T-helper 2 cell (primary cell): ENCODE data around the gene AP2B1.

Source experiments
- DNase-seq, 5 experiments: peaks; one replicate each; pipeline versions ENCODE4 v3.0.0 to v3.0.0-alpha.2; 2012 to 2022

Gene AP2B1

GRCh38 chr17:35641032-35641431, 53.9 kb downstream of the AP2B1 start:
- DNase-seq: no peak

GRCh38 chr17:35645923-35646322, 58.8 kb downstream of the AP2B1 start:
- DNase-seq: no peak

- DNase-seq: no peak
Measured at GRCh38 chr17:35651467-35651866, 64.3 kb downstream of the AP2B1 start.

GRCh38 chr17:35653619-35654361, 66.7 kb downstream of the AP2B1 start:
- DNase-seq: no peak

GRCh38 chr17:35655303-35655702, 68.2 kb downstream of the AP2B1 start:
- no peak for DNase-seq

- DNase-seq: no peak
Measured at GRCh38 chr17:35660902-35661301, 73.8 kb downstream of the AP2B1 start.

- DNase-seq: no peak
Measured at GRCh38 chr17:35664685-35665084, 77.6 kb downstream of the AP2B1 start.

- DNase-seq: no peak
Measured at GRCh38 chr17:35665662-35666061, 78.5 kb downstream of the AP2B1 start.

- DNase-seq: no peak
Measured at GRCh38 chr17:35666070-35666469, 78.9 kb downstream of the AP2B1 start.

GRCh38 chr17:35666967-35667532, 79.9 kb downstream of the AP2B1 start:
- no peak for DNase-seq

- no peak for DNase-seq
Measured at GRCh38 chr17:35668802-35669201, 81.7 kb downstream of the AP2B1 start.

- DNase-seq: no peak
Measured at GRCh38 chr17:35674552-35674951, 87.4 kb downstream of the AP2B1 start.

GRCh38 chr17:35676441-35676840, 89.3 kb downstream of the AP2B1 start:
- DNase-seq: no peak

GRCh38 chr17:35679007-35679682, 92.0 kb downstream of the AP2B1 start:
- DNase-seq: no peak

- no peak for DNase-seq
Measured at GRCh38 chr17:35683591-35683990, 96.5 kb downstream of the AP2B1 start.

GRCh38 chr17:35684055-35684802, 97.1 kb downstream of the AP2B1 start:
- no peak for DNase-seq

- no peak for DNase-seq
Measured at GRCh38 chr17:35692512-35693210, 105.5 kb downstream of the AP2B1 start.

GRCh38 chr17:35693662-35694061, 106.5 kb downstream of the AP2B1 start:
- DNase-seq: no peak

GRCh38 chr17:35694906-35695305, 107.8 kb downstream of the AP2B1 start:
- DNase-seq: no peak

- DNase-seq: no peak
Measured at GRCh38 chr17:35695613-35696012, 108.5 kb downstream of the AP2B1 start.

- no peak for DNase-seq
Measured at GRCh38 chr17:35698800-35699199, 111.7 kb downstream of the AP2B1 start.

- no peak for DNase-seq
Measured at GRCh38 chr17:35700150-35700549, 113.0 kb downstream of the AP2B1 start.

- DNase-seq: no peak
Measured at GRCh38 chr17:35701491-35701890, 114.4 kb downstream of the AP2B1 start.
